Lower leg skin (tissue), 4 donors: ENCODE results near the gene NUPR1. TPM values are rescaled to one million over a fixed set of nuclear protein-coding genes. Genes with fewer than 3 reads are reported as not detected.

Experiments
- DNase-seq, 2 donors: peaks; one replicate each; pipeline ENCODE4 v3.0.0-alpha.2; 2019; ENCODE audit warnings: low spot score in 2 of 2
- H3K4me3 ChIP-seq: fragments of 200-600 bp; sonication (generic); 2 replicates; pipeline ENCODE4 v1.5.1; 2017; ENCODE audit warnings: mild to moderate bottlenecking, low read depth; ENCODE audit not compliant: poor library complexity, severe bottlenecking
- CTCF ChIP-seq, 3 donors: fragments of 450-650 bp; IDR thresholded peaks; one replicate each; pipeline ENCODE4 v1.5.1; 2016; ENCODE audit warnings: antibody characterized with exemption in 3 of 3, mild to moderate bottlenecking in 3 of 3, moderate library complexity in 2 of 3
- POLR2A ChIP-seq, 2 donors: fragments of 450-650 bp; IDR thresholded peaks; one replicate each; pipeline ENCODE4 v1.6.1; 2016 to 2017; ENCODE audit warnings: antibody characterized with exemption in 2 of 2, mild to moderate bottlenecking in 1 of 2, moderate library complexity in 1 of 2
- WGBS, 2 donors: methylation state at CpG; one replicate each; pipeline ENCODE4 v1.1.5; 2018; 5-methylcytosine and 5-hydroxymethylcytosine counted together
- intact Hi-C: fragments of 100-400 bp; cut with DNase I; formaldehyde crosslinking; loops from one replicate; pipeline ENCODE4 v1.15.0; 2023; ENCODE audit warnings: low total_unique reads
- total RNA-seq, 4 donors: library from RNA; depleted of rRNA; stranded (reverse); fragments of >200 nt; gene quantifications; one replicate each; pipeline ENCODE4 v1.1.0, GENCODE V29; 2016

NUPR1 gene
- total RNA-seq, 4 donors from 2014 or later = 52.4 to 275 (median 140) TPM

- intact Hi-C loops = no loop called here
- no peak for TF ChIP-seq CTCF (IDR thresholded peaks at IDR 0.05)
- TF ChIP-seq POLR2A (IDR thresholded peaks at IDR 0.05) = no peak
- DNase-seq = no peak
- 78 to 81% methylated on average over 13 of the region's 13 CpGs for WGBS, 2 donors
- no peak overlapping the region for H3K4me3 ChIP-seq
Observed at GRCh38 chr16:28495098-28495793, 43.5 kb downstream of the NUPR1 start.

DNA sequence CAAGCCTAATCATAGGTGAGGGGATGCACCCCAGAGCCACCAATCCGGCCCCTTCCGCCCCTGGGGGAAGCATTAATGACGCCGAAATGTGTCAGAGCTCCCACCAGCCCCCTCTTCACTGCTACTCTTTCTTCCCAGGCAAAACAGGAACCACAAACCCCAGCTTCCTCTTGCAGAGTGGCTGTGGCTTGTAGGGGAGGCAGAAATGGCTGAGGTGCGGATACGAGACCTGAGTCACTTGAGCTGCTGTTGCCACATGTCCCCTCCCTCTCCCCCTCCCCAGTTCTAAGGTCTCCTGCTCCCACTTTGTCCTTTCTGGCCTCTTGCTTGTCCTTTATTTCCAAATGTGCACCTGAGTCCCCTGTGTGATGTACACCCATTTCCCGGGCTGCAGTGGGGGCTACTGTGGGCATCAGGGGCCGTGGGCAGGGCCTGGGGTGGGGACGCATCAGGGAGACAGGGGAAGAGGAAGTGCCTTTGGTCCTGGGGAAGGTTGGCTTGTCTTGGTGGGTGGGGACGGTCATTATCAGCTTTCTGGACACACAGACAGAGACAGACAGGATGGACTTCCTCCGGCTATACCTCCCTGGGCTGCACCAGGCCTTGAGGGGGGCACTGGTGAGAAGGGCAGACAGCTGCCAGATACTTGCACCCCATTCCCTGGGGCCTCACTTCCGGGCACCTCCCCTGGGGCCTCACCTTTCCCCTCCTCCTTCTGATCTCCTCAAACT, 44.5 kb downstream of the NUPR1 start, which contains the start of gene APOBR:
APOBR (plus strand) TSS at position 523 of the 731 bp plus-strand sequence; CDS start at position 562, 39 bp downstream.
- DNase-seq = peak in 1 of 2 donors; percentile 44
- 65% methylated on average over 12 of the region's 12 CpGs for WGBS, 2 donors

GRCh38 chr16:28492511-28492910, 46.3 kb downstream of the NUPR1 start:
- no peak overlapping the region for H3K4me3 ChIP-seq
- DNase-seq = no peak
- intact Hi-C loops = loop anchor here (5.0 kb wide), 1 partner anchor 40 kb away; no protein-coding TSS in a partner anchor
- TF ChIP-seq CTCF (IDR thresholded peaks at IDR 0.05) (no peak), POLR2A (IDR thresholded peaks at IDR 0.05) (no peak)
- WGBS, 2 donors = 43 to 50% methylated on average over 4 of the region's 4 CpGs

More for the DNA sequence above, 44.5 kb downstream of the NUPR1 start, which contains the start of gene APOBR:
- no peak within 1 kb of the TSS for H3K4me3 ChIP-seq
- no peak for TF ChIP-seq POLR2A (IDR thresholded peaks at IDR 0.05)
- TF ChIP-seq CTCF (IDR thresholded peaks at IDR 0.05) = no peak
- intact Hi-C loops = loop anchor here (5.0 kb wide), 1 partner anchor 38 kb away; no protein-coding TSS in a partner anchor

GRCh38 chr16:28491970-28492474, 46.8 kb downstream of the NUPR1 start, which contains the start of gene CLN3:
Gene CLN3 (minus strand): TSS chr16:28492074. CDS start chr16:28491759, 315 bp downstream.
- DNase-seq = peak; percentile 95 to 98
- H3K4me3 ChIP-seq = peak within 1 kb of the TSS; percentile 98
- TF ChIP-seq POLR2A (IDR thresholded peaks at IDR 0.05) (no peak), CTCF (IDR thresholded peaks at IDR 0.05) (no peak)
- WGBS, 2 donors = 1% methylated on average over 18 to 19 of the region's 21 CpGs
- intact Hi-C loops = loop anchor here (5.0 kb wide), 1 partner anchor 40 kb away; no protein-coding TSS in a partner anchor

GRCh38 chr16:28491230-28491969, 47.4 kb downstream of the NUPR1 start:
- TF ChIP-seq CTCF (IDR thresholded peaks at IDR 0.05) (no peak), POLR2A (IDR thresholded peaks at IDR 0.05) (no peak)
- 1% methylated on average over 28 to 33 of the region's 42 CpGs for WGBS, 2 donors
- H3K4me3 ChIP-seq = peak overlapping the region; percentile 98
- peak; percentile 48 to 90 for DNase-seq
- intact Hi-C loops = loop anchor here (5.0 kb wide), 1 partner anchor 41 kb away; no protein-coding TSS in a partner anchor
